Right forelimb (tissue), 1 donor: ENCODE data around the gene COQ7.
A peak's percentile ranks its signal among the peaks of the same experiment; 100 is the strongest.

Experiments used
- DNase-seq: peaks from one replicate; pipeline ENCODE4 v3.0.0-alpha.2; 2018

COQ7 gene

DNA sequence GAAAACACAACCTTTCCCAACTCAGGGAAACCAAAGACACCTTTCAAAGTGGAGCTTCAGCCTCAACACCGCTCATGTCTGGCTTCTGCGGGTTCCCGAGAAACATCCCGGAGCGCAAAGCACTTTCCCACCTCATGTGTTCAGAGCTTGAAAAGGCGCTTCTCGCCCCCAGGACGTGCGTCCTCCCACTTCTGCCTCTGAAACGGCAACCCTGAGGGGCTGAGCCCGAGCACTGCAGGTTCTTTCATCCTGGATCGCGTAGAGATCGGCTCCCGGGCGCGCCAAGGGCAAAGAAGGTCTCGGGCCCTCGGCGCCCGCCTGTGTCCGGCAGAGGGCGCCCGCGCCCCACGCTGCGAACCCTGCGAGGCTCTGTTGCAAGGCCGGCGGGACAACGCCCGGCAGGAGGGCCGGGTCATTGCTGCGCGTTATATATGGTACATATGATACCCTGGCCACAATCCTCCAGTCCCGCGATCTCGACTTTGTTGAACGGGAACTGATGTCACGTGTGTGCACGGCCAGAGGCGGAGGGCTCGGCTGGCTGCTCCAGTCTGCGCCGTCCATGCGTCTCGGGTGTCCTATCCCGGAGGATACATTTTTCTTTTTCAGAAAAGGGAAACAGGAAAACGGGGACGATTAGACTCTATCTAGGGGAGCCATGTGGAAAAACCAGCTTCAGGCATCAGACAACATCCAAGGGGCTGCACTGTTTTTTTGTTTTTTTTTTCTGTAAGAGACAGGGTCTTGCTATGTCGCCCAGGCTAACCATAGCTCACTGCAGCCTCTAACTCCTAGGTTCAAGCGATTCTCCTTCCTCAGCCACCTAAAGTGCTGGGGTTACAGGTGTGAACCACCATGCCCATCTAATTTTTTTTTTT lies 19.1 kb downstream of the COQ7 start:
- peak; percentile 93 for DNase-seq

DNA sequence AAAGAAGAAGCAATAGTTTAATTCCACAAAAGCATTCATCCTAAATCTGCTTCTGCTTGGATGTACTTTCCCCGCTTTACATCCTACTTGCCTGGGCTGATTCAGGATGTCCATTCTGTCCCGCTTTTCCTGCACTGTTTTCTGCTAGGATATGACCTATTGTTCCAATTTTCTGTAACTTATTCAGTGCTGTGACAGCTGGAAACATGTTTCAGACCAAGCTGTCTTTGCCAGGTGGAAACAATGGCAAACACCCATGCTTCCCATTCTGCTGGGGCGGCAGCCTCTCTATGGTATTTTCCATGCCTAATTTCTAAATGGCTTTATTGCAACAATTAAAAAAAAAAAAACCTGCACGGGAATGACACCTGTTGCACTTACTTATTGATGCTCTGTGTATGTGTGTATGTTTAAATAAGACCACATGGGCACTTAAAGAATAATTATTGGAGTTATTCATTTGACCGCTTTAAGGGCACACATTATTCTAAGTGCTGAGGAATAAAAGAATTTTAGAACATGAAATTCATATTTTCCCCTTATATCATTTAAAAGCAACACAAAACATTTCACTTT lies 21.0 kb downstream of the COQ7 start:
- DNase-seq, result no peak

DNA sequence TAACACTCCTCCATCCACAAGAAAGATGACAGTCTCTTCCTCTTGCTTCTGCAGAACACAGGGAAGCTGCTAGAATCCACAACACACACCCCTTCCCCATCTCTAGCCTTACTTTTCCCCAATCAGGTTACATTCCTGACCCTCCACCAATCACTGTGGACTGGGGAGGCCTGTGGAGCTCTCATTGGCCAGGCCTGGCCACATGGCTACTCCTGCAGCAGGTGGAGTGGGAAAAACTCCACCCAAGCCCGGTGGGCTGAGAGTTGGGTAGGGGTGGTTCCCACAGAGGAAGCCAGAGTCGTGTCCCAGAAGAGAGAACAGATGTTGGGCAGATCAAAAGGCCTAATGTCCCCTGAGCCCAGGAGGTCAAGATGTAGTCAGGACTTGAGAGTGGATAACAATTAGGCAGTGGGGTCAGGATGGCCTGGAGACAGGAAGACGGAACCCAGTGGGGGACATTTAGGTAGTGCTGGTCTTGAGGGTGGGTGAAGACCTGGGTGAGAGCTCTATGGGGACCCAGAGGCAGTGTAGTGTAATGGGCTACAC lies 22.1 kb downstream of the COQ7 start:
- no peak for DNase-seq

DNA sequence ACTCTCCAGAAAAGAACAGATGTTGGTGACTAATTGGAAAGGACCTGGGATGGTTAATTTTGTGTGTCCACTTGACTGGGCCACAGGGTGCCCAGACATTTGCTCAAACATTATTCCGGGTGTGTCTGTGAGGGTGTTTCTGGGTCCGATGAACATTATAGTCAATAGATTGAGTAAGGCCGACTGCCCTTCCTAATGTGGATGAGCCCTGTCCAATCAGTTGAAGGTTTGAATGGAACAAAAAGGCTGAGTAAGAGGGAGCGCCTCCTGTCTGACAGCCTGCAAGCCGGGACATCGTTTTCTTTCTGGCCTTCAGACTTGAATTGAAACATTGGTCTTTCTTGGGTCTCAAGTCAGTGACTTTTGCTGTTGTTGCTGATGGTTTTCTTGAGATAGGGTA lies 23.5 kb downstream of the COQ7 start:
- DNase-seq, result no peak

DNA sequence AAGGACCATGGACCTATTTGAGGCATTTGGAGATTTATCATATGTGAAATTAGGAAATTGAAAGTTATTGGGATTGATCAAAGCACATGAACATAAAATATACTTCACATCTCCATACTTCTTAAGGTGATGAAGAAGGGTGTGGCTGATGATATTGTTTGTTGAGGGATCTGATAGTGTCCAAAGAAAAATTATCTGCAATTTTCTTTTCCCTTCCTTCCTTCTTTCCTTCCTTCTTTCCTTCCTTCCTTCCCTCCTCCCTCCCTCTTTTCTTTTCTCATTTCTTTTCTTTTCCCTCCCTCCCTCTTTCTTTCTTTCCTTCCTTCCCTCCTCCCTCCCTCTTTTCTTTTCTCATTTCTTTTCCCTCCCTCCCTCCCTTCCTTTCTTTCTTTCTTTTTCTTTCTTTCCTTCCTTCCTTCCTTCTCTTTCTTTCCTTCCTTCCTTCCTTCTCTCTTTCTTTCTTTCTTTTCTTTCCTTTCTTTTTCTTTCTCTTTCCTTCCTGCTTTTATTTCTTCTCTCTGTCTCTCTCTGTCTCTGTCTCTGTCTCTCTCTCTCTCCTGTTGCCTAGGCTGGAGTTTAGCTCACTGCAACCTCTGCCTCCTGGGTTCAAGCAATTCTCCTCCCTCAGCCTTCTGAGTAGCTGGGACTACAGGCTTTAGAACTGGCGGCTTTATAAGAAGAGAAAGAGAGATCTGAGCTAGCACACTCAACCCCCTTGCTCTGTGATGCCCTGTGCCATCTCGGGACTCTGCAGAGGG lies 25.4 kb downstream of the COQ7 start:
- no peak for DNase-seq

DNA sequence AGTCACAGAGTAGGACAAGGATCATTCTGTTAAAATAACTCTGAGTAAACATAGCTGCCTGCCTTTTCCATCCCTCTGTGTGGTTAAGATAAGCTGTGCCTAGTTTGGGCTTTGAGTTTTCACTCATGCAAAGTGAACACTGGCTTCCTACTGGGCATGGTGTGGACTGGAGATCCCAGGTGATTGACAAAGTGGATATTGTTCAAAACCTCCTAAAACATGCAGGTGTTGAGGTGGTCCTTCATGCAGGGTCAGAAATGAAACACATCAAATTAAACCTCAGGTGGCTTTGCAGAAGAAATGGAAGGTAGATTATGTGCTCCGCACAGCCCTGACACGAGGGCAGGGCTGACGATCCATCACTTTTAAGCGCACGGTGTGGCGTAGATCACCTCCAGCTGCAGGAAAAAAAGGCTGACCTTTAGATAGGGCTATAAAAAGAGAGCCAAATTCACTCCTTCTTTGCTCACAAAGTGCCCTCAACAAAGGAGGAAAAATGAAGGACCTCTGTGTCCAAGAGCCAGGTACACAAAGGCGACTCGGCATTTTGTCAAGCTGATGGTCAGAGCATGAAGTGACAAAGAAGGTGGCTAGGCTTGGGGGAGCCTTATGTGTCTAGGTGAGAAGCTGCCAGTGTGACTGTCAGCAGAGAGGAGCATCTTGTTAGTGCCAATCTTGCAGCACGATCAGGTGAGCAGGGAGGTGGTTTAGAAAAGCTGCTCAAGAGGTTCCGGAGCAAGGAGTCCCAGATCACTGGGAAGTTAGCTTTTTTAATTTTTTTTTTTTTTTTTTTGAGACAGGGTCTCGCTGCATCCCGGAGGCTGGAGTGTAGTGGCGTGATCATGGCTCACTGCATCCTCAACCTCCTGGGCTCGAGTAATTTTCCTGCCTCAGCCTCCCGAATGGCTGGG lies 26.5 kb downstream of the COQ7 start:
- DNase-seq, result no peak

DNA sequence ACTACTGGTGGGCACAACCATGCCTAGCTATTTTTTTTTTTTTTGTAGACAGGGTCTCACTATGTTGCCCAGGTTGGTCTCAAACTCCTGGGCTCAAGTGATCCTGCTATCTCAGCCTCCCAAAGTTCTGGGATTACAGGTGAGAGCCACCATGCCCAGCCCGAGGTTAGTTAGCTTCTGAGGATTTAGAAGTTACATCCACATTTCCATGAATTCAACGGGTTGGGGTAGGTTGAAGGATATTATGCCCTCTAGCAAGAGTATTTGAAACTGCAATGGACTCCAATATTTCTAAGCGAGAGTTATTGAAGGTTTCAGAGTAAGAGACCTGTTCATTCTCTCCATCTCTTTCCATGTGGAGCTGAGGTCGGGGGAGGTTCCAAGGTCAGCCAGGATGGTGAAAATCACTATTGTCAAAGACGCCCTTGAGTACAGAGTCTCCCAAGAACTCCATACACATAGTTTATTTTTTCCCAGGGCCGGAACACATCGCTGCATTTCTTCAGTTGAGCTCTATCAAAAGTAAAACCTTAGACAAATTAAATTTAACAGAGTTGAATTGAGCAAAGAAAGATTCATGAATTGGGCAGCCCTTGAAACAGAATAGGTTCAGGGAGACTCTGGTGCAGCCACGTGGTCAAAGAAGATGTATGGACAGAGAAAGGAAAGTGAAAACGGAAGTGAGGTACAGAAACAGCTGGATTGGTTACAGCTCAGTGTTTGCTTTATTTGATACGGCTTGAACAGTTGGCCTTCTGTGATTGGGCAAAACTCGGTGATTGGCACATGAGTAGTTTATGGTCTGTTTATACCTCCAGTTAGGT lies 27.3 kb downstream of the COQ7 start:
- DNase-seq, result no peak

DNA sequence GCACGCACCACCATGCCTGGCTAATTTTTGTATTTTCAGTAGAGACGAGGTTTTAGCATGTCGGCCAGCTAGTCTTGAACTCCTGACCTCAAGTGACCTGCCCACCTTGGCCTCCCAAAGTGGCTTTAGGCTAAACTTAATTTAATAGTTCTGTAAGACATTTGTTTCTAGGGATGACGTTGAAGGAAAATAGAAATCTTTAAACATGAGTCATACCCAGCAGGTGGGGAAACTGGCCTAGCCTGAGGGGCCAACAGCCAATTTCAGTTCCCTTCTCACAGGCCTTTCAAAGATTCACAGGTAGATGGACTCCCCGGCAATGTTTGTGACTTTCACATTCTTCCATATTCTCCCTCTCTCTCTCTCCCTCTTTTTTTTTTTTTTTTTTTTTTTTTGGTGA lies 28.2 kb downstream of the COQ7 start:
- DNase-seq, result no peak

DNA sequence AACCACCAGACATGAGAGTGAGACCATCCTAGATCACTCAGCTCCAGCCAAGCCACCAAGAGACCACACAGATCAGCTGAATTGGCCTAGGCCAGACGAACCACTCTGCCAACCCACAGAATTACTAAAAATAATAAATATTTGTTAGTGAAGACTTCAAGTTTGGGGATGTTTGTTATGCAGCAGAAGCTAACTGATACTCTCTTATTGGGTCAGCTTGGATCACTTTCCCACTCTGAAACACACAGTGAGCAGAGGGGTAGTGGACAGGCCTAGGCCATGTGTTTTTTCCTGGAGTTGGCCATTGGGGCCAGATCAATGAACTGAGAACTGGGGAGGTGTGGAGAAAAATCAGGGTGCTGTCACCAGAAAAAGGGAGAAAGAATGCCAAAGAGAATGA lies 30.8 kb downstream of the COQ7 start:
- no peak for DNase-seq

DNA sequence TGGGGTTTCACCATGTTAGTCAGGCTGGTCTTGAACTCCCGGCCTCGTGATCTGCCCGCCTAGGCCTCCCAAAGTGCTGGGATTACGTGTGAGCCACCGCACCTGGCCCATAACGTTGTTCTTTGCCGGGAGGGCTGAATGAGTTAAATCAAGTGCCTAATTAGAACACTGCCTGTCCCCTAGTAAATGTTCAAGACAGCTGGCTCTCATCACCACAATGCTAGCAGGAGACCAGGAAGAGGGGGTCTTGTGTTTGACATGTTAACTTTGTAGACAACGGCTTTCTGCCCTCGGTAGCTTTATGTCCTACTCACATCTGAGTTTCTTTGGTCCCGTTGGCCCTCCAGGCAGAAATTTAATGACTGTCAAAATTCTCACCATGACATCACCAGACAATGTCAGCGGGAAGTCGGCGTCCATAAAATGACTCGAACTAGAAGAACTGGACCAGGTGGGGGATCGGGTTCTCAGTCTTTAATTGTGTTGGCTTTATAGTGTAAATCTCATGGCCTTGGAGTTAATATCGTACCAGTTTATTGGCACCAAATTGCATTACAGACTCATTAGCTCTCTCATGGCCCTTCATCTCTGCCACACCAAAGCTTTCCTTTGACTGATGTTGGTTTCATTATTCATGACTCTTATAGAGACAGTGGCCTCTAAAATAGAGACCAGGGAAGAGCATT lies 34.9 kb downstream of the COQ7 start:
- DNase-seq, result no peak

DNA sequence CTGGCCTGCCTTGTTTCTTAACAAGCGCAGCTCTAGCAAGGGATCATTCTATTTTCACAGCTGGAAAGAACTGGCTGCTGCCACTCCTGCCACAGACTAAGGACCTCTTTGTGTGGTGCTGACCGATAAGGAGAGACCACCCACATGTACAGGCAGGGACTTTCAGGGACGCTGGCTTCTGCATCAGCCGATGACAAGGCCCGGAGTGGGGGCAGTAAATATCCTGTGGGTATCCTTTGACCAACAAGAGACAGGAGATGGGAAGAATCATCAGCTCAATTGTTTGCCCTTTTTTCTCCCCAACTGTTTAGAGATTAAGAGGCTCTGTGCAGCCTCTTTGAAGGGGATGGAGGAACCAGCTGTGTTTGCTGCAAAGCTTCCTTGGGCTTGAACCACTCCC lies 37.2 kb downstream of the COQ7 start:
- DNase-seq, result no peak

DNA sequence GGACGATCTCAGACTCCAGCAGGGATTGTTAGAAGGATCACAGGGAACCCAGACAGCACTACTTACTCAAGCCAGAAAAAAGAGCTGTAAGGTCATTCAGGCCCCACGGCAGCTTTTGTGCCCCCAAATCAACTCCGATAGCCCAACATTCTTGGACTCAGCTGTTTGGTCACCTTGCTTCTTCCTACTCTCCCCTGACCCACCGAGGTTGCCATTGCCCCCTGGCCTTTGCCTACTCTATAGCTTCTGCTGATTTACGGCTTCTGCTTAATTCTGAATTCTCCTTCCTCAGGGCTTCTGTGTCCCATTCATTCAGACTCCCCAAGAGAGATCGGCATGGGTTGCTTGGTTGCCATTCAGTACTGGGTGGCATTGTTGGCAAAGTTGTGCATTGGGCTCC lies 37.7 kb downstream of the COQ7 start:
- DNase-seq, result no peak

DNA sequence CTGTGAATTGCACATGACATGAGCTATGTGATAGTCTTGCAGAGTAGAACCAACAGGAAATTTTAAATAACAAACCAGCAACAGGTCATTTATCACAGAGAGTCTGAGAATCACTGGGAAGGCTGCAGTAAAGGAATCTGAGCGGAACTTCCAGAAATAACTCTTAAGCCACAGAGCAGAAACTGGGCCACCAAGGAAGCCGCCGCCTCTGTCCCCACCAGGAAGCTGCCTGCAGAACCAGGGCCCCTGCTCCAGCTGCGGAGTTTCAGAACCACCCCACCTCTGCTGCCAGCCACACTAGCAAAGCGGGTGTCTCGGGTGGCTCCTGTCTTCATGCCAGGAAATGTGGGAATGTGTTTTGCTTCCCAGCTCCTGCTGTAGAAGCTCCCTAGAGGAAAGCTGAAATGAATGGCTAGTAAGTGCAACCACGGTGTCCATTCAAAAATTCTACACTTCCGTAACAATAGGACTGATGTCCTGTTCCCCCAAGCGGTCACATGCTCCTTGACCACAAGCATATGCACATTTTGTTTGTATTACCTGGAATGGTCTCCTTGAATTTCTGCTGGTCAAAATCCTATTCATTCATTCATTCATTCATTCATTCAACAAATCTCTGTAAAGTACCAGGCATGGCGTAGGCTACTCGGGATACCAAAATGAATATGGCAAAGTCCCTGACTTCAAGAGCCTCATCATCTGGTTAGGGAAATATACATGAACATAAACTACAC lies 38.6 kb downstream of the COQ7 start:
- no peak for DNase-seq

DNA sequence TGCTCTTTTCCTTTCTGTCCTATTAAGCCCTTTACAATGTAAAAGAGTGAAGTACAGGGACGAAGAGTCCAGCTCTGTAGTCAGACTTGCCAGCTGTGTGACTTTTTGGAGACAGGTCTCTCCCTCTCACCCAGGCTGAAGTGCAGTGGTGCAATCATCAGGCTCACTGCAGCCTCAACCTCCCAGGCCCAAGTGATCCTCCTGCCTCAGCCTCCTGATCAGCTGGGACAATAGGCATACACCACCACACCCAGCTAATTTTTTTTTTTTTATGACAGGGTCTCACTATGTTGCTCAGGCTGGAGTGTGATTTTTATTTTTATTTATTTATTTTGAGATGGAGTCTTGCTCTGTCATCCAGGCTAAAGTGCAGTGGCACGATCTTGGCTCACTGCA lies 39.2 kb downstream of the COQ7 start:
- DNase-seq, result no peak

DNA sequence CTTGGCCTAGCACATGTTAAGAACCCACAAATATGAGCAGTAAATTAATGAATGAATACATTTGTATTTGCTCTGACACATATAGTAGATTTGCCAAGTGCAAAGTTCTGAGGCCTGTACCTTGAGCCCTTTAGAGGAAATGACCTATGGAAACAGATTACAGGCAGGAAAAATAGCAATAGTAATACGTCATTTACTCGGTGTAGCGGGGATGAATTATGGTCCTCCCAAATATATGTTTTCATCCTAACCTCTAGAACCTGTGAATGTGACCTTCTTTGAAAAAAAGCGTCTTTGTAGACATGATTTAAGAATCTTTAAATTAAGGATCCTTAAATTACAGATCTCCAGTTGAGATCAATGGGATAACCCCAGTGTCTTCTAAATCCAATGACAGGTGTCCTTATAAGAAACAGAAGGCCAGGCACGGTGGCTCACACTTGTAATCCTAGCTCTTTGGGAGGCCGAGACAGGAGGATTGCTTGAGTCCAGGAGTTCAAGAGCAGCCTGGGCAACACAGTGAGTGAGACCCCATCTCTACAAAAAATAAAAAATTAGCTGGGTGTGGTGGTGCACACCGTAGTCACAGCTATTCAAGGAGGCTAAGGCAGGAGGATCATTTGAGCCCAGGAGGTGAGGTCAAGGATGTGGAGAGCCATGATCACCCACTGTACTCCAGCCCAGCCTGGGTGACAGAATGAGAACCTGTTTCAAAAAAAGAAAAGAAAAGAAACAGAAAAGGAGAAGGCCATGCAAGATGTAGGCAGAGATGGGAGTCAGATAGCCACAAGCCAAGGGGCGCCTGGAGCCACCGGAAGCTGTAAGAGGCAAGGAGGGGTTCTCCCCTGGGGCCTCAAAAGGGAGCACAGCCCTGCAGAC lies 41.2 kb downstream of the COQ7 start:
- no peak for DNase-seq

DNA sequence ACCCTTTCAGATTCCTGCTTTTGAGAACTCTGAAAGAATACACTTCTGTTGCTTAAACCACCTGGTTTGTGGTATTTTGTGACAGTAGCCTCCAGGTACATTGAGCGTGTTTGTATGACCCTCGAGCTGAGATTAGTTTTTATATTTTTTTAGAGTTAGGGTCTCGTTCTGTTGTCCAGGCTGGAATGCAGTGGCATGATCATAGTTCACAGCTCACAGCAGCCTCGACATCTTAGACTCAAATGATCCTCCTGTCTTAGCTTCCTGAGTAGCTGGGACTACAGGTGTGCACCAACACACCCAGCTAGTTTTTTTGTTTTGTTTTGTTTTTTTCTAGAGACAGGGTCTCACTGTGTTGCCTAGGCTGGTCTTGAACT lies 41.9 kb downstream of the COQ7 start:
- no peak for DNase-seq

DNA sequence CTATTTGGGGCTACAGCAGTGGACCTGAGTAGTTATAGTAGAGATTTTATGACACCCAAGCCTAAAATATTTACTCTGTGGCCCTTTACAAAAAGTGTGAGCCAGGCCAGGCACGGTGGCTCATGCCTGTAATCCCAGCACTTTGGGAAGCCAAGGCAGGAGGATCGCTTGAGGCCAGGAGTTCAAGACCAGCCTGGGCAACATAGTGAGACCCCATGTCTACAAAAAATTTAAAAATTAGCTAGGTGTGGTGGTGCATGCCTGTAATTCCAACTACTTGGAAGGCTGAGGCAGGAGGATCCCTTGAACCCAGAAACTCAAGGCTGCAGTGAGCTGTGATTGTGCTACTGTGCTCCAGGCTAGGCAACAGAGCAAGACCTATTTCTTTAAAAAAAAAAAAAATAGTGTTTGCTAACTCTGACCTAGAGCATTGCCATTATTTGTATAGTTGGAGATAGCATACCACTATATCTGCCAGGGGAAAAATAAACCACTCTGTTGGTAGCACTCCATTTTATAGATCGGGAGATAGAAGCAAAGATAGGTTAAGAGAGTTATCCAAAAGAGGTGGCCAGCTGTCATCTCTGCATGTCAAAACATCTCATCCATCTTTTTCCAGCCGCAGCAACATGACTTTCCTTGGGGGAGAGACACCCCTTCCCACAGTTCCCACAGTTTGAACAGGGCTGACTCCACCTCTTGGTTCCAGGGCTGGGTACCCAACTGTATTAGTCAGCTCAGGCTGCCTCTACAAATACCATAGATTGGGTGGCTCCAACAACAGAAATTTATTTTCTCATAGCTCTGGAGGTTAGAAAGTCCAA lies 43.3 kb downstream of the COQ7 start:
- DNase-seq, result no peak

DNA sequence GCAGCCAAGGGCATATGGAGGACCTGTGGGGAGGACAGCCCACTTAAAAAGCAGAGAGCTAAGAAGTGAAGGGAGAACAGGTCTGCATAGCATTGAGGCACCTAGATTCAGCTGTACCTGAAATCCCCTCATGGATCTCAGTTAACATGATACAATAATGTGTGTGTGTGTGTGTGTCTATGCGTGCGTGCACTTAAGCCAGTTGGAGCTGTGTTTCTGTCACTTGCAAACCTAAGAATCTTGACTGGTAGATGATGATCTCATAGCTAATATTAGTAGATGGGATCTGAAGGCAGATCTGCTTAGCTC lies 44.6 kb downstream of the COQ7 start:
- DNase-seq, result no peak
